HepG2 (cell line): Measurements from ENCODE around the gene HNRNPM. TPM values are rescaled to one million over a fixed set of nuclear protein-coding genes. Genes with fewer than 3 reads are reported as not detected.

ENCODE experiments used
- ATAC-seq: fragments of 200-7000 bp; cut with Tn5 transposase; 3 replicates; pipeline ENCODE4 v1.9.1; 2020; ENCODE audit warnings: mild to moderate bottlenecking, moderate library complexity
- BruUV-seq: library from RNA; stranded (reverse); fragments of 400-500 nt; replicated peaks from 2 replicates; lab custom pipeline; 2021; lab: Mats Ljungman, UMichigan
- CTCF ChIA-PET: fragments of 300-600 bp; formaldehyde crosslinking; extraction: SDS; loops from one replicate; lab custom pipeline; 2021; ENCODE audit warnings: low total read pairs, inconsistent platforms, low intra/inter-chr PET ratio; lab: Yijun Ruan, JAX
- POLR2A ChIA-PET: fragments of 350-600 bp; sonication (Branson Sonifier 250); formaldehyde crosslinking; loops from one replicate; lab custom pipeline; 2020; ENCODE audit warnings: antibody characterized with exemption, inconsistent platforms; lab: Yijun Ruan, JAX
- DNase-seq: peaks from one replicate; pipeline ENCODE4 v3.0.0-alpha.2; 2015; ENCODE audit warnings: low spot score
- FAIRE-seq: peaks from 3 replicates; lab custom pipeline; 2011; peaks lifted over from hg19 to GRCh38; lab: Jason Lieb, UNC
- H2AFZ ChIP-seq: one replicate; pipeline ENCODE4 v1.6.1; 2011; ENCODE audit warnings: low read length, inconsistent platforms
- H3K27ac ChIP-seq: fragments of 300-600 bp; 3 replicates; pipeline ENCODE4 v1.8.0; 2011; ENCODE audit warnings: mixed run types, mild to moderate bottlenecking, mixed read lengths, low read length, inconsistent platforms; ENCODE audit not compliant: insufficient read depth; ENCODE audit errors: extremely low read length
- H3K27me3 ChIP-seq, 2 experiments: fragments of 200-600 bp in 1 of 2; 2 replicates in 1 of 2; 3 replicates in 1 of 2; pipeline versions ENCODE4 v1.6.0 to v1.8.0; 2011; ENCODE audit warnings: low read length in 2 of 2, mild to moderate bottlenecking in 2 of 2, moderate library complexity in 2 of 2, inconsistent platforms in 1 of 2; ENCODE audit not compliant: insufficient read depth in 2 of 2, control insufficient read depth in 1 of 2
- H3K36me3 ChIP-seq, 2 experiments: fragments of 200-600 bp in 1 of 2; replicated peaks in 1 of 2; 2 replicates in 1 of 2; 3 replicates in 1 of 2; pipeline versions ENCODE4 v1.5.1 to v1.8.0; 2011; ENCODE audit warnings: low read length in 2 of 2, inconsistent platforms in 1 of 2; ENCODE audit not compliant: insufficient read depth in 2 of 2, control insufficient read depth in 1 of 2
- H3K4me1 ChIP-seq: 2 replicates; pipeline ENCODE4 v1.5.1; 2012; ENCODE audit warnings: low read length, inconsistent platforms; ENCODE audit not compliant: insufficient read depth
- H3K4me2 ChIP-seq: 2 replicates; pipeline ENCODE4 v1.6.0; 2011; ENCODE audit warnings: low read depth, low read length, inconsistent platforms
- H3K4me3 ChIP-seq, 3 experiments: fragments of 200-600 bp in 1 of 3; sonication (generic), shearing (Covaris generic) in 1 of 3; replicated peaks in 1 of 3; 2 replicates each; pipeline ENCODE4 v1.5.1; 2011 to 2016; ENCODE audit warnings: low read length in 3 of 3, inconsistent platforms in 2 of 3, low read depth in 2 of 3, mild to moderate bottlenecking in 2 of 3, control low read depth in 1 of 3, mixed read lengths in 1 of 3; ENCODE audit not compliant: insufficient read depth in 1 of 3
- H3K79me2 ChIP-seq: one replicate; pipeline ENCODE4 v1.6.1; 2011; ENCODE audit warnings: low read length, inconsistent platforms; ENCODE audit not compliant: insufficient read depth
- H3K9ac ChIP-seq: 2 replicates; pipeline ENCODE4 v1.6.0; 2011; ENCODE audit warnings: mild to moderate bottlenecking, low read depth, low read length, inconsistent platforms; ENCODE audit not compliant: insufficient read depth
- H3K9me3 ChIP-seq: 2 replicates; pipeline ENCODE4 v1.5.1; 2012; ENCODE audit warnings: mild to moderate bottlenecking, low read length
- H4K20me1 ChIP-seq: 2 replicates; pipeline ENCODE4 v1.6.0; 2011; ENCODE audit warnings: inconsistent platforms, mild to moderate bottlenecking, low read length, moderate library complexity; ENCODE audit not compliant: insufficient read depth
- POLR2AphosphoS2 ChIP-seq: IDR thresholded peaks from 2 replicates; pipeline ENCODE4 v1.6.1; 2011; ENCODE audit warnings: low read depth, low read length, improper control_type of control experiment
- SALL1 ChIP-seq: sonication (generic); formaldehyde crosslinking; IDR thresholded peaks from 2 replicates; pipeline ENCODE4 v1.8.0; 2022; ENCODE audit warnings: mild to moderate bottlenecking, missing genetic modification reagents
- SALL2 ChIP-seq: sonication (generic); formaldehyde crosslinking; IDR thresholded peaks from 2 replicates; pipeline ENCODE4 v1.8.1; 2023; ENCODE audit warnings: mild to moderate bottlenecking, missing genetic modification reagents, inconsistent platforms
- SMAD9 ChIP-seq: sonication (generic); formaldehyde crosslinking; IDR thresholded peaks from 2 replicates; pipeline ENCODE4 v1.5.1; 2020; ENCODE audit warnings: mild to moderate bottlenecking, missing genetic modification reagents
- TEAD2 ChIP-seq: sonication (generic); formaldehyde crosslinking; IDR thresholded peaks from 2 replicates; pipeline ENCODE4 v1.9.0; 2021; ENCODE audit warnings: missing genetic modification reagents
- ZC3H4 ChIP-seq: sonication (generic); formaldehyde crosslinking; IDR thresholded peaks from 2 replicates; pipeline ENCODE4 v1.4.0; 2020; ENCODE audit warnings: missing genetic modification reagents, borderline replicate concordance
- ZNF446 ChIP-seq: sonication (generic); formaldehyde crosslinking; IDR thresholded peaks from 2 replicates; pipeline ENCODE4 v1.5.0; 2020; ENCODE audit warnings: mild to moderate bottlenecking, missing genetic modification reagents
- ZNF749 ChIP-seq: sonication (generic); formaldehyde crosslinking; IDR thresholded peaks from 2 replicates; pipeline ENCODE4 v1.8.0; 2022; ENCODE audit warnings: mild to moderate bottlenecking, missing genetic modification reagents, moderate library complexity, borderline replicate concordance
- ZNF788 ChIP-seq: sonication (generic); formaldehyde crosslinking; IDR thresholded peaks from 2 replicates; pipeline ENCODE4 v1.5.0; 2020; ENCODE audit warnings: mild to moderate bottlenecking, missing genetic modification reagents, borderline replicate concordance
- ZNF816 ChIP-seq: sonication (generic); formaldehyde crosslinking; IDR thresholded peaks from 2 replicates; pipeline ENCODE4 v1.8.0; 2022; ENCODE audit warnings: missing genetic modification reagents, mild to moderate bottlenecking, borderline replicate concordance
- ZSCAN12 ChIP-seq: sonication (generic); formaldehyde crosslinking; IDR thresholded peaks from 2 replicates; pipeline ENCODE4 v1.9.0; 2021; ENCODE audit warnings: mild to moderate bottlenecking, missing genetic modification reagents
- WGBS: methylation state at CpG from one replicate; pipeline ENCODE4 v1.1.6; 2017; ENCODE audit warnings: low lambda C conversion rate; 5-methylcytosine and 5-hydroxymethylcytosine counted together
- in situ Hi-C: cut with HindIII; loops from 2 replicates; pipeline ENCODE4 v1.10.0; 2017; ENCODE audit warnings: low pct_unique_long_range_greater_than_20kb; ENCODE audit not compliant: extremely low pct_ligation_motif_present
- intact Hi-C: fragments of 100-400 bp; cut with micrococcal nuclease; formaldehyde crosslinking; loops from one replicate; pipeline ENCODE4 v1.10.0; 2022; ENCODE audit not compliant: unreplicated experiment
- polyA plus RNA-seq, 8 experiments: library from polyadenylated mRNA; depleted of rRNA in 3 of 8; stranded (reverse) in 7 of 8; unstranded in 1 of 8; fragments of >200 nt; fragmentation: Illumina TruSeq in 4 of 8; extraction: Trizol in 4 of 8; gene quantifications; 2 replicates each; pipeline versions ENCODE4 v1.2.1 to v1.2.3, GENCODE V29; 2011 to 2016; ENCODE audit warnings: low read depth in 4 of 8, missing spikeins in 1 of 8, mixed read lengths in 1 of 8; ENCODE audit not compliant: insufficient read depth in 1 of 8
- total RNA-seq, 5 experiments: library from RNA; depleted of rRNA; stranded (reverse); fragments of >200 nt; fragmentation: Illumina TruSeq; extraction: Trizol; gene quantifications; 2 replicates each; pipeline ENCODE4 v1.2.3, GENCODE V29; 2016; ENCODE audit warnings: low read depth in 1 of 5
- TF ChIP-seq, protein P1 (sequence below): sonication (generic); formaldehyde crosslinking; IDR thresholded peaks from 2 replicates; pipeline ENCODE4 v1.9.0; 2021; ENCODE audit warnings: mild to moderate bottlenecking, missing genetic modification reagents
- TF ChIP-seq, protein P2 (sequence below): IDR thresholded peaks from 2 replicates; pipeline ENCODE4 v1.6.1; 2016; ENCODE audit warnings: missing compliant biosample characterization, missing genetic modification reagents, borderline replicate concordance
- TF ChIP-seq, protein P3 (sequence below): IDR thresholded peaks from 2 replicates; pipeline ENCODE4 v1.6.1; 2016; ENCODE audit warnings: missing compliant biosample characterization, missing genetic modification reagents, borderline replicate concordance

Gene HNRNPM
- total and polyA plus RNA-seq, 2 of the 13 experiments (the other 11 are each of a cell fraction or from before 2014, with no cell fraction given) = 56.7 to 102 TPM

DNA sequence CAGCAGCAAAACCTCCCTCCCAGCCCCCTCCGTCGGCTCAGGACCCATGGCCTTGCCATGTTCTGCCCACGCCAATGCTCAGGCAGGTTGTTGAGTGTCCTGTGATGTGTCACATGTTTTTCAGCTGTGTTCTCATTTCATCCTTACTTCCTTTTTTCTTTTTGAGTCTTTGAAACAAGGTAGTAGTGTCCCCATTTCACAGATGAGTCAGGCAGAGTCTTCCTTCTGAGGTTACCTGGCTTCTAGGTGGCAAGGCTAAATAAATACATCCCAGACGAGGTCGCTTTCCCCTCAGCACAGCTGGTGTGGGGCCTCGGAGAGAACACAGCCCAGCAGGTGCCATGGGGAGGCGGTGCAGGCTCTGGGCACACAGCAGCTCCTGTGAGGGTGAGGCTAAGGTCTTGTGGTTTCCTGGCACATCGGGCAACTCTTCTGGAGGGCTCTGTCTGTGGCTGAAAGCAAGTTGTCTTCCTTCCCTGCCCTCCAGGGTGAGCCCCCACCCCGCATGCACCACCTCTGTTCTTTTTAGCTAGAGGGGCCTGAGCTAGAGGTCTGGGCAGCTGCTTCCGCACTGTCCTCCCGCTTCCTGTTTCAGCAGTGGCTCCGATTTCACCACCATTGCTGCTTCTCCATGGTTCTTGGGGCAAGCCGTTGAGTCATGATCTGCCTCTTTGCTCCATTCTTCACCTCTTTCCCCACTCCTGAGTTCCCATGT is 42.5 kb downstream of the HNRNPM start (continued):
- TF ChIP-seq, protein P1, sequence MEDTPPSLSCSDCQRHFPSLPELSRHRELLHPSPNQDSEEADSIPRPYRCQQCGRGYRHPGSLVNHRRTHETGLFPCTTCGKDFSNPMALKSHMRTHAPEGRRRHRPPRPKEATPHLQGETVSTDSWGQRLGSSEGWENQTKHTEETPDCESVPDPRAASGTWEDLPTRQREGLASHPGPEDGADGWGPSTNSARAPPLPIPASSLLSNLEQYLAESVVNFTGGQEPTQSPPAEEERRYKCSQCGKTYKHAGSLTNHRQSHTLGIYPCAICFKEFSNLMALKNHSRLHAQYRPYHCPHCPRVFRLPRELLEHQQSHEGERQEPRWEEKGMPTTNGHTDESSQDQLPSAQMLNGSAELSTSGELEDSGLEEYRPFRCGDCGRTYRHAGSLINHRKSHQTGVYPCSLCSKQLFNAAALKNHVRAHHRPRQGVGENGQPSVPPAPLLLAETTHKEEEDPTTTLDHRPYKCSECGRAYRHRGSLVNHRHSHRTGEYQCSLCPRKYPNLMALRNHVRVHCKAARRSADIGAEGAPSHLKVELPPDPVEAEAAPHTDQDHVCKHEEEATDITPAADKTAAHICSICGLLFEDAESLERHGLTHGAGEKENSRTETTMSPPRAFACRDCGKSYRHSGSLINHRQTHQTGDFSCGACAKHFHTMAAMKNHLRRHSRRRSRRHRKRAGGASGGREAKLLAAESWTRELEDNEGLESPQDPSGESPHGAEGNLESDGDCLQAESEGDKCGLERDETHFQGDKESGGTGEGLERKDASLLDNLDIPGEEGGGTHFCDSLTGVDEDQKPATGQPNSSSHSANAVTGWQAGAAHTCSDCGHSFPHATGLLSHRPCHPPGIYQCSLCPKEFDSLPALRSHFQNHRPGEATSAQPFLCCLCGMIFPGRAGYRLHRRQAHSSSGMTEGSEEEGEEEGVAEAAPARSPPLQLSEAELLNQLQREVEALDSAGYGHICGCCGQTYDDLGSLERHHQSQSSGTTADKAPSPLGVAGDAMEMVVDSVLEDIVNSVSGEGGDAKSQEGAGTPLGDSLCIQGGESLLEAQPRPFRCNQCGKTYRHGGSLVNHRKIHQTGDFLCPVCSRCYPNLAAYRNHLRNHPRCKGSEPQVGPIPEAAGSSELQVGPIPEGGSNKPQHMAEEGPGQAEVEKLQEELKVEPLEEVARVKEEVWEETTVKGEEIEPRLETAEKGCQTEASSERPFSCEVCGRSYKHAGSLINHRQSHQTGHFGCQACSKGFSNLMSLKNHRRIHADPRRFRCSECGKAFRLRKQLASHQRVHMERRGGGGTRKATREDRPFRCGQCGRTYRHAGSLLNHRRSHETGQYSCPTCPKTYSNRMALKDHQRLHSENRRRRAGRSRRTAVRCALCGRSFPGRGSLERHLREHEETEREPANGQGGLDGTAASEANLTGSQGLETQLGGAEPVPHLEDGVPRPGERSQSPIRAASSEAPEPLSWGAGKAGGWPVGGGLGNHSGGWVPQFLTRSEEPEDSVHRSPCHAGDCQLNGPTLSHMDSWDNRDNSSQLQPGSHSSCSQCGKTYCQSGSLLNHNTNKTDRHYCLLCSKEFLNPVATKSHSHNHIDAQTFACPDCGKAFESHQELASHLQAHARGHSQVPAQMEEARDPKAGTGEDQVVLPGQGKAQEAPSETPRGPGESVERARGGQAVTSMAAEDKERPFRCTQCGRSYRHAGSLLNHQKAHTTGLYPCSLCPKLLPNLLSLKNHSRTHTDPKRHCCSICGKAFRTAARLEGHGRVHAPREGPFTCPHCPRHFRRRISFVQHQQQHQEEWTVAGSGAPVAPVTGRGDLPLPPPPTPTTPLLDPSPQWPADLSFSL (CRISPR knock-in tag) = no peak
- TF ChIP-seq ZNF816 (CRISPR knock-in tag) = no peak
- TF ChIP-seq POLR2AphosphoS2 = 0 out of 2 replicates have a peak, but pooled peaks have one; percentile 21

DNA sequence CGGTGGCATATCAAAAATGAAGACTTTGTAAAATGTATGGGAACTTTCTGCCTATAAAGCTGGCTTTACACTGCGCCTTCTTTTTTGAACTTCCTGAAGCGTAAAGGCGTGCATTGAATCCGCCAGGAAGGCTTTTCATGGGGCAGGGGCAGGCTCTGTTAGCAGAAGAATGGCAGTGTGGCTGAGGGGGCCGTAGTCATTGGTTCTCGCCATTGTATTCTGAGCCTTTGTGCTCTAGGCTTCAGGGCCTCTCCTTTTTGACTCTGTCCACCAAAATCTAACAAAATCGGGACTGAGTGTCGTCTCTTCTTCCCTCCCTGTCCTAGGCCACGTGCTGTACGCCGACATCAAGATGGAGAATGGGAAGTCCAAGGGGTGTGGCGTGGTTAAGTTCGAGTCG is 43.6 kb downstream of the HNRNPM start:
- no peak for ATAC-seq
- DNase-seq = no peak
- 83% methylated on average over 15 of the region's 15 CpGs for WGBS
- in situ Hi-C loops = no loop called here
- H3K36me3 ChIP-seq = peaks cover 32 to 52% of the 10 kb centered on the region in 2 experiments; a peak in 4 of 5 replicates
- no peak overlapping the region for H3K4me2 ChIP-seq
- H3K9ac ChIP-seq = no peak overlapping the region
- H3K4me1 ChIP-seq = no peaks in the 10 kb centered on the region
- ChIA-PET CTCF (no interaction called here), POLR2A (no interaction called here)
- FAIRE-seq = no peak
- H2AFZ ChIP-seq = no peak overlapping the region
- no peaks in the 10 kb centered on the region for H3K79me2 ChIP-seq
- no TSS peak for BruUV-seq
- intact Hi-C loops = no loop called here
- peaks cover 10% of the 10 kb centered on the region; the same call in 1 of the 2 replicates for H4K20me1 ChIP-seq
- no peak overlapping the region for H3K27ac ChIP-seq
- no peak overlapping the region for H3K4me3 ChIP-seq
- no peaks in the 10 kb centered on the region for H3K9me3 ChIP-seq
- H3K27me3 ChIP-seq = no peaks in the 10 kb centered on the region
- TF ChIP-seq TEAD2 (CRISPR knock-in tag) (no peak), ZNF446 (CRISPR knock-in tag) (no peak), ZC3H4 (CRISPR knock-in tag) (no peak), SALL1 (CRISPR knock-in tag) (no peak), ZNF788 (no peak), SALL2 (CRISPR knock-in tag) (no peak), SMAD9 (no peak), ZSCAN12 (CRISPR knock-in tag) (no peak), ZNF749 (CRISPR knock-in tag) (no peak)
- TF ChIP-seq, protein P2, sequence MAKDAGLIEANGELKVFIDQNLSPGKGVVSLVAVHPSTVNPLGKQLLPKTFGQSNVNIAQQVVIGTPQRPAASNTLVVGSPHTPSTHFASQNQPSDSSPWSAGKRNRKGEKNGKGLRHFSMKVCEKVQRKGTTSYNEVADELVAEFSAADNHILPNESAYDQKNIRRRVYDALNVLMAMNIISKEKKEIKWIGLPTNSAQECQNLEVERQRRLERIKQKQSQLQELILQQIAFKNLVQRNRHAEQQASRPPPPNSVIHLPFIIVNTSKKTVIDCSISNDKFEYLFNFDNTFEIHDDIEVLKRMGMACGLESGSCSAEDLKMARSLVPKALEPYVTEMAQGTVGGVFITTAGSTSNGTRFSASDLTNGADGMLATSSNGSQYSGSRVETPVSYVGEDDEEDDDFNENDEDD (CRISPR knock-in tag) = no peak
- TF ChIP-seq, protein P3, sequence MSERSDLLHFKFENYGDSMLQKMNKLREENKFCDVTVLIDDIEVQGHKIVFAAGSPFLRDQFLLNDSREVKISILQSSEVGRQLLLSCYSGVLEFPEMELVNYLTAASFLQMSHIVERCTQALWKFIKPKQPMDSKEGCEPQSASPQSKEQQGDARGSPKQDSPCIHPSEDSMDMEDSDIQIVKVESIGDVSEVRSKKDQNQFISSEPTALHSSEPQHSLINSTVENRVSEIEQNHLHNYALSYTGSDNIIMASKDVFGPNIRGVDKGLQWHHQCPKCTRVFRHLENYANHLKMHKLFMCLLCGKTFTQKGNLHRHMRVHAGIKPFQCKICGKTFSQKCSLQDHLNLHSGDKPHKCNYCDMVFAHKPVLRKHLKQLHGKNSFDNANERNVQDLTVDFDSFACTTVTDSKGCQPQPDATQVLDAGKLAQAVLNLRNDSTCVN = no peak
